Superior temporal gyrus (tissue), 1 donor: ENCODE data around the gene NTNG1.
"Not testable (repeated sequence)": the region's sequence is repeated elsewhere in the genome, so short reads cannot be mapped to it uniquely, and the experiment has no call there.

Source experiments
- DNase-seq: peaks from one replicate; pipeline ENCODE4 v3.0.0-alpha.2; 2016; ENCODE audit errors: extremely low spot score

The NTNG1 gene

DNA sequence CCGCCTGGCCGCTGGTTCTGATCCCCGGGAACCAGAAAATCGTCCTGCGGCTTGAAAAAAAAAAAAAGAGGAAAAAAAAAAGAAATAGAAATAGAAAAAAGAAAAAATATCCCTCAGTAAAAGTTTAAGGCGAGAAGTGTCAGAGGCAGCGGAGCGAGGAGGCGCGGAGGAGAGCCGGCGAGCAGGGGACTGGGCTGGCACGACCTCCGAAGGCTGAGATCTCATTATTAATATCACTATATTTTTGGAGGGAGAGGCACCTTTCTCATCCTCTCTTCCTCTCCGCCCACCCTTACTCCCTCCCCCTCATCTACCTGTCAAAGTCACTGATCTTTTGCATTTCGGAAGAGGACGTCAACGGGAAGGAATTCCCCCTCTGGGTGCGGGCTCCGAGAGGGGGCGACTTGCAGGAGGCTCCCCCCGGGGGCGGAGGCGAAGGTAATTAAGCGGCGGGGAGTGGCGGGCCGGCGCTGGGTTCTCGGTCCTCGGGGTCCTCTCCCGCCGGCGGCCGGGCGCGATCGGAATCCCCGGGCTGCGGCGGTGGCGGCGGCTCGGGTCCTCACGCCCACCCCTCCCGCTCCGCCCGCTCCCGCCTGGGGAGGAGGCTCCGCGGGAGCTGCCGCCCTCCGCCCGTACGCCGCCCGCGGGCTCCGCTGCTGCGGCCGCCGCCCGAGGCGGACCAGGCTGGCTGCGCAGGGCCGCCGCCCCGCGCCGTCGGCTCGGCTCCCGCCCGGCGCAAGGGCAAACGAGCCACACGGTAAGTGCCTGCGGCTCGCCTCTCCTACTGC, at the start of gene NTNG1:
Gene NTNG1, plus strand, starts transcription at position 337 of the 788 bp plus-strand sequence.
- no peak for DNase-seq

GRCh38 chr1:107091418-107091817, 49.4 kb upstream of the NTNG1 start:
- DNase-seq = no peak

GRCh38 chr1:107093395-107093794, 47.4 kb upstream of the NTNG1 start:
- DNase-seq = not testable (repeated sequence)

- no peak for DNase-seq
Observed at GRCh38 chr1:107095647-107096046, 45.2 kb upstream of the NTNG1 start.

DNA sequence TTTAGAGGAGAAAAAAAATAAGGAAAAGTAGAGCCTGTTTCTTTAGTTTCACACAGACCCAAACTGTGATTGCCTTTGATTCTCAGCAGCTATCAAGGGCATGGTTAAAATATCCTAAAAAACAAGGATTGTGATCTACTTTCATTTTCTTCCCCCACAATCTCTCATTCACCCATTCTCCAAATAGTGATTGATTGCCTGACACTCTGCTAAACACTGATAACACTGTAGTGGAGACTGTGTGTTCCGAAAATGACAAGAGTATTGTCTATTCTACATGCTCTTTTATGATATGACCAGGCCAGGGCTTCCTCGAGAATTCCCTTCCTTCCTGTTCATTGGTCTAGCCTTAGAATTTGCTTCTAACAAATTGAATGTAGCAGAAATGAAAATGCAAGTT, 44.1 kb upstream of the NTNG1 start:
- no peak for DNase-seq

DNA sequence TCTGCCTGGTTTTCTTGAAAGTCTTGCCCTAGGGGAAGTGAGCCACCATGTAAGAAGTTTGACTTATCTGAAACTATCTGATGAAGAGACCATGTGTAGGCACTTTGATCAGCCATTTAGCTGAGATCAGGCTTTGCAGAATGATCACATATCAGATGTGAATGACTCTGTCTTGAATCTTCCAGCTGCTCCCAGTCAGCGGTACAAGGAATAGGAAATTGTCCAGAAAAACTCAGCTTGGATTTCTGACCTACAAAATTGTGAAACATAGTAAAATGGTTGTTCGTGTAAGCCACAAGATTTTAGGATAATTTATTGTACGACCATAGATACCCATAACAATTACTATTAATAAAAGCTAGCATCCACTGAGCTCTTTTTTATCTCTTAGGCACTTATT, 41.9 kb upstream of the NTNG1 start:
- DNase-seq = no peak

DNA sequence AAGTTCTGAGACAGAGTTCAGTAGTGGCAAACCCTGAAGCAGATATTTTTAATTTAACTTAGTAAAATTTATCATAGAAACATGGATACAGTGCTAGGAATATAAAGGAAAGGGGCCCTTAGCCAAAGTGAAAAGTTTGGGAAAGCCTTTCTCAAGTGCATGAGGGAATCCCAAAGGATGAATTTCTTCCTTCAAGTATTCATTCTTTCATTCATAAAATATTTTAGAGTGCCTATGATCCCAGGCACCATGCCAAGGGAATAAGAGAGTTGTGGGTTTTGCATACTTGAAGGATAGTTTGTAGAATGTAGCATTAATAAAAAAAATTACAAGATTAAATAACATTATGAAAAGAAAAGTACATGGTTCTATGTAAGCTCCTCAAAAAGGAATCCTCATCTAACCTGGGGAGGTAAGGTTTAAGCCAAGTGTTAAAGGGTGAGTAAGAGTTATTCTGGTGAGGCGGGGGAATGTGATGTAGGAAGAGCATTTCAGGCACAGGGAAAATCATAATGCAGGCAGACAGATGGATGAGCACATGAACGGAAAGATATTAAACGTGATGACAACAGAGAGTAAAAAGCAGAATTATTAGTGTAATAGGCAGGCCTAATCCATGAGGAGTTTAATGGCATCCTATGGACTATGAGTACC, 40.4 kb upstream of the NTNG1 start:
- DNase-seq = no peak

GRCh38 chr1:107105914-107106313, 34.9 kb upstream of the NTNG1 start:
- DNase-seq = no peak

- DNase-seq = peak; percentile 36
Observed at GRCh38 chr1:107110326-107110725, 30.5 kb upstream of the NTNG1 start.

GRCh38 chr1:107116306-107116790, 24.5 kb upstream of the NTNG1 start:
- no peak for DNase-seq

DNA sequence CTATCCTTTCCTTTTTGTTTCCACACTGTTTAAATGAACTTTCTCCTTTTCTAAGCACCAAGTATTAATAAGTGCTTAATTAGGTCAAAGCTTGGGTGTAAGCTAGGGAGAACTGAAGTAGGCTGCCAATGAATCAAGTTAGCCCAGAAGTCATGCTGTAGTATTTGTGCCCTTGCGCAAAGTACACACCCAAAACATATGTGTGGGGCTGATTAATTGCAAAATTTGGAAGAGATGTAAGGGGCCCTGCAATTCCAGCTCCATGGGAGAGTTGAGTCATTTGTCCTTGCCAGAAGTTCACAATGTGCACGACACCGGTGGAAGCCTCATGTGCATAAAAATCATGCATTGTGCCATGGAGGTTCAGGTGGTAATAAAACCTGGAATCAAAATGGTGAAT, 18.6 kb upstream of the NTNG1 start:
- DNase-seq = no peak

DNA sequence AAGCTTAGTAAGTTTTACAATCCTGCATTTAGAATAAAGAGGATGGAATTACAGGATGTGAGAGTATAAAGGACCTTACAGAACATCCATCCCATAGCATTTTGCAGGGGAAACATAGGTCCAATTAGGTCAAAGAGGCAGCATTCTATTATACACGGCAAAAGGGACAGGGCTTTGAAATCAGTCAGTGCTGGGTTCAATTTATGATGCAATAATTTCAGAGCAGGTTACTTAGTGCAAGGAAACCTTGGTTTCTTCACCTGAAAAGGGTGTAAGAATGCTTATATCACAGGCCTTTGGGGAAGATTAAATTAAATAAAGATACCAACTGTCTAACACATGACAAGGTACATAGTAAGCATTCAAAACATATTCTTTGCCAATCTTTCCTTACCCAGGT, 17.1 kb upstream of the NTNG1 start:
- DNase-seq = no peak

- no peak for DNase-seq
Observed at GRCh38 chr1:107124694-107125093, 16.1 kb upstream of the NTNG1 start.

DNA sequence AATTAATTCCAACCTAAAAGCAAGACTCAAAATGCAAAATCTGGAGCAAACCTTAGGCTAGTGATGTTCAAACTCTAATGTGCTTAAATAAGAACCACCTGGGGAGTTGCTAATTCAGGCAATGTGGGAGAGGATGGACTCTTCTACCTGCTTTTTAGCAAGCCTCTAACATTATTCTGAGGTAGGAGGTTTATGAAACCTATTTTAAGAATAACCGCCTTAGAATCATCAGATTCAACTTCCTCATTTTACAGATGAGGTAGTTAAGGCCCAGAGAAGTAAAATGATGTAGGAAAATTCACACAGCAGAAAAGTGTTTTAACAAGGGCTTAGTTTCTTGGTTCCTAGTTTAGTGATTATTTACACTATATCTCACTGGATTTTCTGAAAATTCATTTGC, 8.6 kb upstream of the NTNG1 start:
- no peak for DNase-seq

- no peak for DNase-seq
Observed at GRCh38 chr1:107132780-107133179, 8.1 kb upstream of the NTNG1 start.

DNA sequence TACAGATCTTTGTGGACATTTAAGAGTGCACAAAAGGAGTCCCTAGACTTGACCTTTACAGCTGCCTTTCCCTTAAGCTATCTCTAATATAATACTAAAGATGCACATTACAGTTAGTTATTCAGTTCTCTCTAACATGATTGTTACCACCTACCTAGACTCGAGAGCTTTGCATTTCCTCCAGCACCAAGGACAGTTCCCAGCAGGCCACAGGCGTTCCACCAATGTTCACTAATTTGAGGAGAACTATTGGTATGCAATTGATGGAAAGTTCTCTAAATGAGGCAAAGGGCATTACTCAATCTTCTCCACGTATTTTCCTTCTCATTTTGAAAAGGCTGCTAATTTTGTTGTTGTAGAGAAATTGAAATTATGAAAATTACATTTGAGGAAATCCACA, 5.4 kb upstream of the NTNG1 start:
- DNase-seq = no peak

GRCh38 chr1:107138166-107138565, 2.7 kb upstream of the NTNG1 start:
- no peak for DNase-seq

DNA sequence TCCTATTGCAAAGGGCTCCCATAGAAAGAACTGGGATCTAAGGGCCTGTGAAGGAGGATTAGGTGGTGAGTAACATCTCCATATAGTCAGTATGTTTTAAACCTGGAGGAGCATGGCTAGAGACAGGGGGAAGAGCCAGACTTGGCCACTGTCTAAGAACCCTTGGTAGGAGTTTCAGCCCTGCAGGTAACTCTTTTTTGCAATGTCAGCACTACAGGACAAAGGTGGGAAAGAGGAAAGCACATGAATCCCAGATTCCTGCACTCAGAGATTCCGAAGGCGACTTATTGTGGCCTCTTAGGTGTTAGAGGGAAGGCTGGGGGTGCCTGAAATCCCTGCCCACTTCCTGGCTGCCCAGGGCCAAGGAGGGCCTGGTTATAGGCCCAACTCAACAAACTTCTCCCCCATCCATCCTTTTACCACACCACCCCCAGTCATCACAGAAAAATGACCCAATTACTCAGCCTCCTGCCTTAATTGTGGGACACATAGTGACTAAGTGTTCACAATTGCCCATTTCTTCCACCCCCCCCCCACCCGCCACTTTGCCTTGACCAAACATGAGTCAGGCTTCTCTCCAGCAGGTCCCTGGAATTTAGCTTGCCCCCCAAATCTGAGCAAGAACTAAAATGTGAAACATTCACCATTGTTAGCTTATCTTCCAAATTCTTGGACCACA, 1.9 kb upstream of the NTNG1 start:
- DNase-seq = no peak

DNA sequence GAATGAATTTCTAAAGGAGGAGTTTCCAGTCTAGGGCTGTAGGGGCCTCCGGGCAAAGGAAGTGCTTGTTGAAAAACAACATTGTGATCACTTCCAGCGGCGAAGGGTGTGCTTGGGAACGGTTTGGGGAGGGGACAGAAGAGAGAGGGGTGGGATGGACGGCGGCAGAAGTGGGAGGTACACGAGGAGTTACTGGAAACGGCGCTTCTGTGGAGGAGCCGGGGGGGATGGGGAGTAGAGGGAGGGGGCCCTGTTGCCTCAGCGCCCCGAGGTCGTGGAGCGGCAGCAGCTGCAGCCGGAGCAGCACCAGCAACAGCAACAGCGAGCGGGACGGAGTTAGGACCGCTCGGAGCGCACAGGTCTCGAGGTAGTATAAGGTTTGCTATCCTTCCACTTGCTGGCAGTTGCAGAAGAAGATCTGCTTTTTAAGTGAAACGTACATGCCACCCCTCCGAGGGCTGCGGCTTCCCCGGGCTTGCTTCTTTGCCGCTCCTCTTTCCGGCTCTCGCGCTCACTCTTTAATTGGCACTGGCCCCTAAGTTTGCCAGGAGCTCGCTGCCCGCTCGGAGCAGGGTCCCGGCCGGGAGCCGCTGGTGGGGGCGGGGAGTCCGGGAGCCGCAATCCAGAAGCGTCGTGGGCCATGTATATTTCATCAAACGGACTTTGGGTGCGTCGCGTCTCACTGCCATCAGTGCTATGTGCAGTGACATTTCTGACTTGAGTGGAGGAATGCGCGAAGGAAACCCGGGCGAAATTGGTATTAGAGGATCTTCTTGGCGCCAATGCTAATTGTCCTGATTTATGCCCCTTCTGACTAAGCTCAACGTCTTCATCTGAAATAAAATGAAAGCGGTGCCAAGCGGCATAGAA, 771 bp upstream of the NTNG1 start:
- DNase-seq = no peak

DNA sequence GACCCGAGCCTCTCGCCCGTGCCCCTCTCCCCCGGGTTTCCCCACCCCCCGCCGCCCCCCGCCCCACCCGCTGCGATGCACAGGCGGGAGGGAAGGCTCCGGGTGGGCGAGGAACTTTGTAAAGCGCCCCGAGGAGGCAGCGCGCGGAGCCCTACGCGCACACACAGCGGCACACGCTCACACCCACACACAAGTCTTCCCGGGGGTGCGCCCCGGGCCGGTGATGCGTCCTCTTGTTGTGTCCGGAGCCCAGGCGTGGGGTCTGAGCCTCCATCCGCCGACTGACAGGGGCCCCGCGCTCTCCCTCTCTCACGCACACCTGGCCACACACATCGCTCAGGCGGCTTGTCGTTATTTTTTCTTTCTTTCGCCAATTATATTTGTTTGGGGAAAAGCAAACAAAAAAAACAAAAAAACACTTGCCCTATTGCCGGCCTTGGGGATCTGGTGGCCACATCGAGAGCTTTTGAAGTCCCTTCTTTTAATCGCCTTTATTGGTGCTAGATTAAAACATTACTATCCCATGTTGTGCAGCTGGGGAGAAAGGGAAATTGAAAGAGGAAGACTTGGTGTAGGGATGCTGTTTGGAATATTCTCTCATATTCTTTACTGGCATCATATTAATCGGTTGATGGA, 770 bp downstream of the NTNG1 start:
- no peak for DNase-seq

- peak; percentile 86 for DNase-seq
Observed at GRCh38 chr1:107142140-107142542, 1.3 kb downstream of the NTNG1 start.
